Measurements from ENCODE around the gene DPEP1. TPM values are rescaled to one million over a fixed set of nuclear protein-coding genes. Genes with fewer than 3 reads are reported as not detected.

Gene DPEP1
- polyA plus RNA-seq, 2 donors: 0.05 TPM; not detected in 1

- Histone ChIP-seq H3K27me3 (ENCODE audit: control insufficient read depth in 1 of 2, insufficient read depth in 2 of 2, low read length in 2 of 2) (no peaks in the 10 kb centered on the region), H3K9me3 (ENCODE audit: control insufficient read depth in 2 of 2, insufficient read depth in 1 of 2, low read depth in 1 of 2, low read length in 1 of 2) (no peaks in the 10 kb centered on the region), H3K4me1 (ENCODE audit: control insufficient read depth in 2 of 2, insufficient read depth in 2 of 2, low read length in 1 of 2) (no peaks in the 10 kb centered on the region), H3K27ac (ENCODE audit: low read depth in 2 of 2, low read length in 1 of 2) (peak overlapping the region in 1 of 2 donors; percentile 45), H3K36me3 (ENCODE audit: control insufficient read depth in 2 of 2, insufficient read depth in 2 of 2, low read length in 1 of 2) (peaks cover 19 to 23% of the 10 kb centered on the region in 2 donors), H3K4me3 (ENCODE audit: low read depth in 1 of 2, low read length in 2 of 2) (no peak overlapping the region)
- WGBS, 2 donors: 45 to 47% methylated on average over 13 to 14 of the region's 14 CpGs
These were observed 28.1 kb downstream of the DPEP1 start for GRCh38 chr16:89641458-89642119.

DNA sequence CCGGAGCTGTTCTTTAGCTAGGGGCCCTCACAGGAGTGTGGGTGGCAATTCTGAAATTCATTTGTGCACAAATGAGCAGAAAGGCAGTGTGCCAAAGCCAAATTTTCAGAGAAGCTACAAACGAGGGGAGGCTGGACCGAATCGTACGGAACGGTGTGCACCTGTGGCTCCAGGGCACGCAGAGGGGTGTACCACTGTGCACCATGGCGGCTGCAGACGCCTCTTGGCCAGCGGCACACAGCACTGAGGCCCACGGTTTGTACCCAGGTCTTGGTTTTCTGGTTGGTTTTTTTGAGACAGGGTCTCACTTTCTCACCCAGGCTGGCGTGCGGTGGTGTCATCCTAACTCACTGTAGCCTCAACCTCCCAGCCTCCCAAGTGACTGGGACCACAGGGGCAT, 29.1 kb downstream of the DPEP1 start:
- Histone ChIP-seq H3K4me3 (ENCODE audit: low read depth in 1 of 2, low read length in 2 of 2) (no peak overlapping the region), H3K9me3 (ENCODE audit: control insufficient read depth in 2 of 2, insufficient read depth in 1 of 2, low read depth in 1 of 2, low read length in 1 of 2) (no peaks in the 10 kb centered on the region), H3K27ac (ENCODE audit: low read depth in 2 of 2, low read length in 1 of 2) (no peak overlapping the region), H3K27me3 (ENCODE audit: control insufficient read depth in 1 of 2, insufficient read depth in 2 of 2, low read length in 2 of 2) (no peaks in the 10 kb centered on the region), H3K4me1 (ENCODE audit: control insufficient read depth in 2 of 2, insufficient read depth in 2 of 2, low read length in 1 of 2) (no peaks in the 10 kb centered on the region), H3K36me3 (ENCODE audit: control insufficient read depth in 2 of 2, insufficient read depth in 2 of 2, low read length in 1 of 2) (peaks cover 27 to 30% of the 10 kb centered on the region in 2 donors)
- 72 to 74% methylated on average over 13 of the region's 13 CpGs for WGBS, 2 donors

- Histone ChIP-seq H3K36me3 (ENCODE audit: control insufficient read depth in 2 of 2, insufficient read depth in 2 of 2, low read length in 1 of 2) (peaks cover 30 to 32% of the 10 kb centered on the region in 2 donors), H3K4me3 (ENCODE audit: low read depth in 1 of 2, low read length in 2 of 2) (no peak overlapping the region), H3K27me3 (ENCODE audit: control insufficient read depth in 1 of 2, insufficient read depth in 2 of 2, low read length in 2 of 2) (no peaks in the 10 kb centered on the region), H3K27ac (ENCODE audit: low read depth in 2 of 2, low read length in 1 of 2) (no peak overlapping the region), H3K9me3 (ENCODE audit: control insufficient read depth in 2 of 2, insufficient read depth in 1 of 2, low read depth in 1 of 2, low read length in 1 of 2) (no peaks in the 10 kb centered on the region), H3K4me1 (ENCODE audit: control insufficient read depth in 2 of 2, insufficient read depth in 2 of 2, low read length in 1 of 2) (no peaks in the 10 kb centered on the region)
- 74 to 79% methylated on average over 14 of the region's 14 CpGs for WGBS, 2 donors
These were observed 30.4 kb downstream of the DPEP1 start for GRCh38 chr16:89643769-89644300.

- H3K4me1 ChIP-seq (ENCODE audit: control insufficient read depth in 2 of 2, insufficient read depth in 2 of 2, low read length in 1 of 2): no peaks in the 10 kb centered on the region
- H3K27me3 ChIP-seq (ENCODE audit: control insufficient read depth in 1 of 2, insufficient read depth in 2 of 2, low read length in 2 of 2): no peaks in the 10 kb centered on the region
- H3K4me3 ChIP-seq (ENCODE audit: low read depth in 1 of 2, low read length in 2 of 2): no peak overlapping the region
- 75 to 84% methylated on average over 11 of the region's 11 CpGs for WGBS, 2 donors
- peaks cover 0 to 2% of the 10 kb centered on the region in 2 donors for H3K9me3 ChIP-seq (ENCODE audit: control insufficient read depth in 2 of 2, insufficient read depth in 1 of 2, low read depth in 1 of 2, low read length in 1 of 2)
- H3K27ac ChIP-seq (ENCODE audit: low read depth in 2 of 2, low read length in 1 of 2): no peak overlapping the region
- H3K36me3 ChIP-seq (ENCODE audit: control insufficient read depth in 2 of 2, insufficient read depth in 2 of 2, low read length in 1 of 2): peaks cover 37% of the 10 kb centered on the region in 2 donors
These were observed 31.7 kb downstream of the DPEP1 start for GRCh38 chr16:89645122-89645521.

- Histone ChIP-seq H3K27me3 (ENCODE audit: control insufficient read depth in 1 of 2, insufficient read depth in 2 of 2, low read length in 2 of 2) (no peaks in the 10 kb centered on the region), H3K36me3 (ENCODE audit: control insufficient read depth in 2 of 2, insufficient read depth in 2 of 2, low read length in 1 of 2) (peaks cover 37 to 42% of the 10 kb centered on the region in 2 donors), H3K27ac (ENCODE audit: low read depth in 2 of 2, low read length in 1 of 2) (no peak overlapping the region), H3K9me3 (ENCODE audit: control insufficient read depth in 2 of 2, insufficient read depth in 1 of 2, low read depth in 1 of 2, low read length in 1 of 2) (peaks cover 0 to 2% of the 10 kb centered on the region in 2 donors), H3K4me1 (ENCODE audit: control insufficient read depth in 2 of 2, insufficient read depth in 2 of 2, low read length in 1 of 2) (no peaks in the 10 kb centered on the region), H3K4me3 (ENCODE audit: low read depth in 1 of 2, low read length in 2 of 2) (no peak overlapping the region)
- 94% methylated on average over 22 of the region's 22 CpGs for WGBS, 2 donors
These were observed 32.8 kb downstream of the DPEP1 start for GRCh38 chr16:89646270-89646669.

DNA sequence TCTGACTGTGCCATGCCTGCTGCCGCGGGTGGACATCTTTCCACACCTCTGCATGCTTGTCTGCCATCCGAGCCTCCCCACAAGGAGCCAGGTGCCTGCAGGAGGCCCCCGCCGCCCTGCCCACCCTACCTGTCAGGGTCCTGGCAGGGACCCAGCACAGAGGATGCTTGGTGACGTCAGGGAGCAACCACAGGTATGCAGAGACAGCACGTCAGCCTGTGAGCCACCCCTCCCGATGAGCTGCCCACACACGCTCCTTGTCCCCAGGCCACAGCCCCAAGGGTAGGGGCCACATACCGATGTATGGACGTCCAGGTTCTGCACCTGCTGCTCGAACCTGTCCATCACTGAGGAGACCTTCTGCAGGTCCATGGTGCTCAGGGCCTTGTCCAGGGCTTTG, 33.5 kb downstream of the DPEP1 start:
- H3K4me1 ChIP-seq (ENCODE audit: control insufficient read depth in 2 of 2, insufficient read depth in 2 of 2, low read length in 1 of 2): no peaks in the 10 kb centered on the region
- H3K36me3 ChIP-seq (ENCODE audit: control insufficient read depth in 2 of 2, insufficient read depth in 2 of 2, low read length in 1 of 2): peaks cover 37 to 49% of the 10 kb centered on the region in 2 donors
- peaks cover 0 to 2% of the 10 kb centered on the region in 2 donors for H3K9me3 ChIP-seq (ENCODE audit: control insufficient read depth in 2 of 2, insufficient read depth in 1 of 2, low read depth in 1 of 2, low read length in 1 of 2)
- H3K4me3 ChIP-seq (ENCODE audit: low read depth in 1 of 2, low read length in 2 of 2): no peak overlapping the region
- WGBS, 2 donors: 78 to 89% methylated on average over 12 of the region's 12 CpGs
- H3K27me3 ChIP-seq (ENCODE audit: control insufficient read depth in 1 of 2, insufficient read depth in 2 of 2, low read length in 2 of 2): no peaks in the 10 kb centered on the region
- H3K27ac ChIP-seq (ENCODE audit: low read depth in 2 of 2, low read length in 1 of 2): no peak overlapping the region

DNA sequence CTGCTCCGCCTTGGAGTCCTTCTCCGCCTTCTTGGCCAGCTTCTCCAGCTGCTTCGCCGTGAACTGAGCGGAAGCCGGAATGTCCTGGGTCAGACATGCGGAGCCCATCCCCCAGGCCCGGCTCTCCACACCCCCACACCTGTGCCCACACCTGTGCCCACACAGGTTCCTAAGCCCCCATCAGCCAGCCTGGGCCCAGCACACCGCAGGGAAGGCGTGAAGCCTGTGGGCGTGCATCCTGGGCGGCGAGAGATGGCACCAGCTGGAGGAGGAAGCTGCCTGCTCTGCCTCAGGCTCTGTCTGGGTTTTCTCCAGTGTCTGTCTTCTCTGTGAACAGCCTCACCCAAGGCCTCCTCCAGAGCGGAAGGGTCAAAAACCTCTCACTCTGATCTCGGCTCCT, 38.1 kb downstream of the DPEP1 start:
- WGBS, 2 donors: 90 to 91% methylated on average over 15 of the region's 15 CpGs
- H3K9me3 ChIP-seq (ENCODE audit: control insufficient read depth in 2 of 2, insufficient read depth in 1 of 2, low read depth in 1 of 2, low read length in 1 of 2): peaks cover 0 to 2% of the 10 kb centered on the region in 2 donors
- no peak overlapping the region for H3K4me3 ChIP-seq (ENCODE audit: low read depth in 1 of 2, low read length in 2 of 2)
- H3K27ac ChIP-seq (ENCODE audit: low read depth in 2 of 2, low read length in 1 of 2): no peak overlapping the region
- H3K36me3 ChIP-seq (ENCODE audit: control insufficient read depth in 2 of 2, insufficient read depth in 2 of 2, low read length in 1 of 2): peaks cover 18 to 31% of the 10 kb centered on the region in 2 donors
- peaks cover 0 to 3% of the 10 kb centered on the region in 2 donors for H3K4me1 ChIP-seq (ENCODE audit: control insufficient read depth in 2 of 2, insufficient read depth in 2 of 2, low read length in 1 of 2)
- H3K27me3 ChIP-seq (ENCODE audit: control insufficient read depth in 1 of 2, insufficient read depth in 2 of 2, low read length in 2 of 2): no peaks in the 10 kb centered on the region

GRCh38 chr16:89653656-89654295, 40.3 kb downstream of the DPEP1 start:
- 85% methylated on average over 10 of the region's 10 CpGs for WGBS, 2 donors
- Histone ChIP-seq H3K4me1 (ENCODE audit: control insufficient read depth in 2 of 2, insufficient read depth in 2 of 2, low read length in 1 of 2) (peaks cover 3 to 5% of the 10 kb centered on the region in 2 donors), H3K27ac (ENCODE audit: low read depth in 2 of 2, low read length in 1 of 2) (no peak overlapping the region), H3K36me3 (ENCODE audit: control insufficient read depth in 2 of 2, insufficient read depth in 2 of 2, low read length in 1 of 2) (peaks cover 5 to 23% of the 10 kb centered on the region in 2 donors), H3K27me3 (ENCODE audit: control insufficient read depth in 1 of 2, insufficient read depth in 2 of 2, low read length in 2 of 2) (no peaks in the 10 kb centered on the region), H3K9me3 (ENCODE audit: control insufficient read depth in 2 of 2, insufficient read depth in 1 of 2, low read depth in 1 of 2, low read length in 1 of 2) (peaks cover 0 to 2% of the 10 kb centered on the region in 2 donors), H3K4me3 (ENCODE audit: low read depth in 1 of 2, low read length in 2 of 2) (no peak overlapping the region)

GRCh38 chr16:89655062-89655643, 41.7 kb downstream of the DPEP1 start:
- peaks cover 0 to 16% of the 10 kb centered on the region in 2 donors for H3K36me3 ChIP-seq (ENCODE audit: control insufficient read depth in 2 of 2, insufficient read depth in 2 of 2, low read length in 1 of 2)

More at GRCh38 chr16:89655062-89655643, 41.7 kb downstream of the DPEP1 start:
- Histone ChIP-seq H3K9me3 (ENCODE audit: control insufficient read depth in 2 of 2, insufficient read depth in 1 of 2, low read depth in 1 of 2, low read length in 1 of 2) (no peaks in the 10 kb centered on the region), H3K4me1 (ENCODE audit: control insufficient read depth in 2 of 2, insufficient read depth in 2 of 2, low read length in 1 of 2) (peaks cover 5 to 6% of the 10 kb centered on the region in 2 donors), H3K4me3 (ENCODE audit: low read depth in 1 of 2, low read length in 2 of 2) (no peak overlapping the region), H3K27ac (ENCODE audit: low read depth in 2 of 2, low read length in 1 of 2) (no peak overlapping the region), H3K27me3 (ENCODE audit: control insufficient read depth in 1 of 2, insufficient read depth in 2 of 2, low read length in 2 of 2) (no peaks in the 10 kb centered on the region)
- WGBS, 2 donors: 70 to 86% methylated on average over 8 to 10 of the region's 10 CpGs

Measured in esophagus (tissue), 2 donors.